PC-3 (cell line): ENCODE data around the gene L1CAM. TPM values are rescaled to one million over a fixed set of nuclear protein-coding genes. Genes with fewer than 3 reads are reported as not detected.

Source experiments
- ATAC-seq: fragments of 200-7000 bp; cut with Tn5 transposase; 2 replicates; pipeline ENCODE4 v1.9.1; 2020; ENCODE audit warnings: mild to moderate bottlenecking, moderate library complexity
- BruUV-seq: library from RNA; stranded (reverse); fragments of 400-500 nt; replicated peaks from 2 replicates; lab custom pipeline; 2021; lab: Mats Ljungman, UMichigan
- CTCF ChIA-PET: fragments of 300-600 bp; sonication (Branson Sonifier 250); formaldehyde crosslinking; loops from one replicate; lab custom pipeline; 2022; ENCODE audit warnings: antibody characterized with exemption; lab: Charles Lee
- POLR2A ChIA-PET: fragments of 300-600 bp; sonication (Branson Sonifier 250); formaldehyde crosslinking; loops from one replicate; lab custom pipeline; 2022; ENCODE audit warnings: antibody characterized with exemption; ENCODE audit not compliant: unreplicated experiment; lab: Charles Lee
- DNase-seq: peaks from one replicate; pipeline ENCODE4 v3.0.0-alpha.2; 2015
- H2AFZ ChIP-seq: fragments of 300-600 bp; sonication (generic); 2 replicates; pipeline ENCODE4 v1.6.0; 2016; ENCODE audit warnings: antibody characterized with exemption, low read length
- H3F3A ChIP-seq: fragments of 300-600 bp; sonication (generic); one replicate; pipeline ENCODE4 v1.6.0; 2017; ENCODE audit warnings: antibody characterized with exemption, low read length, control low read depth, mild to moderate bottlenecking; ENCODE audit not compliant: unreplicated experiment
- H3K27ac ChIP-seq: fragments of 300-600 bp; sonication (generic); 2 replicates; pipeline ENCODE4 v1.5.1; 2016; ENCODE audit warnings: mild to moderate bottlenecking, low read length
- H3K27me3 ChIP-seq: fragments of 300-600 bp; sonication (generic); 2 replicates; pipeline ENCODE4 v1.6.1; 2016; ENCODE audit warnings: low read length, mixed read lengths
- H3K36me3 ChIP-seq: fragments of 300-600 bp; sonication (generic); 2 replicates; pipeline ENCODE4 v1.6.1; 2016; ENCODE audit warnings: low read depth, mixed run types, low read length, mixed read lengths
- H3K4me1 ChIP-seq: fragments of 300-600 bp; sonication (generic); 2 replicates; pipeline ENCODE4 v1.5.1; 2016; ENCODE audit warnings: low read length; ENCODE audit not compliant: insufficient read depth
- H3K4me2 ChIP-seq: fragments of 300-600 bp; sonication (generic); 2 replicates; pipeline ENCODE4 v1.6.0; 2016; ENCODE audit warnings: low read length
- H3K4me3 ChIP-seq: fragments of 300-600 bp; sonication (generic); 2 replicates; pipeline ENCODE4 v1.5.1; 2016; ENCODE audit warnings: mild to moderate bottlenecking, low read length, mixed read lengths
- H3K79me2 ChIP-seq: fragments of 300-600 bp; sonication (generic); 2 replicates; pipeline ENCODE4 v1.6.1; 2017; ENCODE audit warnings: low read length, mixed read lengths
- H3K9ac ChIP-seq: fragments of 300-600 bp; sonication (generic); 2 replicates; pipeline ENCODE4 v1.6.0; 2016; ENCODE audit warnings: mild to moderate bottlenecking, low read length
- H3K9me2 ChIP-seq: fragments of 300-600 bp; sonication (generic); replicated peaks from 2 replicates; pipeline ENCODE4 v1.6.1; 2016; ENCODE audit warnings: mixed run types, low read length, mixed read lengths
- H3K9me3 ChIP-seq: fragments of 300-600 bp; sonication (generic); 2 replicates; pipeline ENCODE4 v1.6.1; 2016; ENCODE audit warnings: low read length, mixed read lengths
- H4K20me1 ChIP-seq: fragments of 300-600 bp; sonication (generic); 2 replicates; pipeline ENCODE4 v1.6.1; 2016; ENCODE audit warnings: low read length, mixed read lengths
- EZH2 ChIP-seq: fragments of 300-600 bp; sonication (generic); IDR thresholded peaks from one replicate; pipeline ENCODE4 v1.6.1; 2017; ENCODE audit warnings: antibody characterized with exemption, mild to moderate bottlenecking, low read length; ENCODE audit not compliant: unreplicated experiment
- EZH2phosphoT487 ChIP-seq: fragments of 300-600 bp; sonication (generic); IDR thresholded peaks from 2 replicates; pipeline ENCODE4 v1.6.1; 2018; ENCODE audit warnings: mild to moderate bottlenecking, antibody characterized with exemption, low read length, borderline replicate concordance
- intact Hi-C: fragments of 100-400 bp; cut with micrococcal nuclease; formaldehyde crosslinking; loops from 2 replicates; pipeline ENCODE4 v1.9.0; 2023
- total RNA-seq: library from RNA; depleted of rRNA; stranded (reverse); fragments of >200 nt; gene quantifications from 2 replicates; pipeline ENCODE4 v1.2.3, GENCODE V29; 2014
- TF ChIP-seq, protein P1 (sequence below): fragments of 300-600 bp; sonication (generic); conservative IDR thresholded peaks from 2 replicates; pipeline ENCODE4 v1.5.1; 2017; ENCODE audit warnings: antibody characterized with exemption, low read depth, mild to moderate bottlenecking, low read length

The L1CAM gene
- total RNA-seq, 1 experiment from 2014 or later = 5.2 TPM

DNA sequence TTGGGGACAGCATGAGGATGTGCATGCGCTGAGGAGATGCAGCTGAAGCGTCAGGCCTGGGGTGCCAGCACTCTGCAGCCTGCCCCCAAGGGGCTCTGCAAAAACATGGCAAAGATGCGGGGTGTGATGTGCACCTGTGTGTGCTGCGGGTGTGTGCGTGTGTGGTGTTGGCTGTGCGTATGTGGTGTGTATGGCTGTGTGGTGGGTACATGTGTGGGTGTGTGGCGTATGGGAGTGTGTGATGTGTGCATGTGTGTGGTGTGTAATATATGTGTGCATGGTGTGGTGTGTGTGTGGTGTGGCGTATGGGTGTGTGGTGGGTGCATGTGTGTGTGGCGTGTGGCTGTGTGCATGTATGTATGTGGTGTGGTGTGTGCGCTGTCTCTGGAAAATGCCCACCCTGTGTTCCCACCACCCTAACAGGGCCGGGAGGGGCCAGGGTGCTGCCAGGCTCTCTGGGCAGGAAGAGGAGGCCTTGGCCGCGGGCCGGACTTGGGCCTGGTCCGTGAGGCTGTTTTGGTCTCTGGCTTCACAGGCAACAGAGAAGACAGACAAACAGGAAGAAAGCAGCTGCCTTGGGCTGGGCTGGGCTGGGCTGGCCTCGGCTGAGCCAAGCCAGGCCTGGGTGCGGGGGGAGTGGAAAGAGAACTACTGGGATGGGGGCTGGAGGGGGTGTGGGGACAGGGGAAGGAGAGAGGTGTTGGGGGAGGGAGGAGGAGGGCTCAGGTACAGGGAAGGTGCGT, 17.4 kb upstream of the L1CAM start:
- Histone ChIP-seq H3K4me2 (no peak overlapping the region), H3K9me2 (no peaks in the 10 kb centered on the region), H3K9ac (no peak overlapping the region), H3K79me2 (no peaks in the 10 kb centered on the region), H3K36me3 (no peaks in the 10 kb centered on the region), H3K27ac (no peak overlapping the region), H3K27me3 (no peaks in the 10 kb centered on the region), H4K20me1 (no peaks in the 10 kb centered on the region), H3K4me1 (peaks cover 9% of the 10 kb centered on the region; the same call in 1 of the 2 replicates), H2AFZ (no peak overlapping the region), H3K4me3 (no peak overlapping the region), H3K9me3 (no peaks in the 10 kb centered on the region), H3F3A (no peaks in the 10 kb centered on the region)
- ATAC-seq = no peak
- BruUV-seq = no TSS peak
- no peak for TF ChIP-seq EZH2
- no peak for TF ChIP-seq EZH2phosphoT487
- TF ChIP-seq, protein P1, sequence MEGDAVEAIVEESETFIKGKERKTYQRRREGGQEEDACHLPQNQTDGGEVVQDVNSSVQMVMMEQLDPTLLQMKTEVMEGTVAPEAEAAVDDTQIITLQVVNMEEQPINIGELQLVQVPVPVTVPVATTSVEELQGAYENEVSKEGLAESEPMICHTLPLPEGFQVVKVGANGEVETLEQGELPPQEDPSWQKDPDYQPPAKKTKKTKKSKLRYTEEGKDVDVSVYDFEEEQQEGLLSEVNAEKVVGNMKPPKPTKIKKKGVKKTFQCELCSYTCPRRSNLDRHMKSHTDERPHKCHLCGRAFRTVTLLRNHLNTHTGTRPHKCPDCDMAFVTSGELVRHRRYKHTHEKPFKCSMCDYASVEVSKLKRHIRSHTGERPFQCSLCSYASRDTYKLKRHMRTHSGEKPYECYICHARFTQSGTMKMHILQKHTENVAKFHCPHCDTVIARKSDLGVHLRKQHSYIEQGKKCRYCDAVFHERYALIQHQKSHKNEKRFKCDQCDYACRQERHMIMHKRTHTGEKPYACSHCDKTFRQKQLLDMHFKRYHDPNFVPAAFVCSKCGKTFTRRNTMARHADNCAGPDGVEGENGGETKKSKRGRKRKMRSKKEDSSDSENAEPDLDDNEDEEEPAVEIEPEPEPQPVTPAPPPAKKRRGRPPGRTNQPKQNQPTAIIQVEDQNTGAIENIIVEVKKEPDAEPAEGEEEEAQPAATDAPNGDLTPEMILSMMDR = no peak
- ChIA-PET POLR2A (no interaction called here), CTCF (no interaction called here)
- DNase-seq = no peak
- intact Hi-C loops = no loop called here

DNA sequence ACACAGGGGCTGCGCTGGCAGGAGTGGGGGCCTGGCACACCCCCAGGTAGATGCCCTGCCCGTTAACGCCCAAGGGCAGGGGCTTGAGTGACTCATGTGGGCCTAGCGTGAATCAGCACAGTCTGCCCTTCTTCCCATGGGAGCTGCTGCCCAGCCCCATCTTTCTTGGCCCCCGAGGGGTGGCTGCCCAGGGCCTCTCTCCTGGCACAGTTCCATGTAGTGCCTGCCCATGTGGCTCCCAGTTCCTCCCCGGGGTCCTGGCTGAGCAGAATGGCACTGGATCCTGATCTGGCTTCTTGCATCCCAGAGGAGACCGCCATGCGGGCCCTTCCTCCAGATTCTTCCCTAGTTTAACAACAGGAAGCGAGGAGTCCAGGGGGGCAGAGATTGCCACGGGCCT, 16.4 kb upstream of the L1CAM start:
- ChIA-PET POLR2A (no interaction called here), CTCF (no interaction called here)
- H3K9ac ChIP-seq = no peak overlapping the region
- no peak overlapping the region for H3K4me3 ChIP-seq
- no peak overlapping the region for H2AFZ ChIP-seq
- H3K9me2 ChIP-seq = no peaks in the 10 kb centered on the region
- no TSS peak for BruUV-seq
- peaks cover 9% of the 10 kb centered on the region; the same call in 1 of the 2 replicates for H3K4me1 ChIP-seq
- no peaks in the 10 kb centered on the region for H3F3A ChIP-seq
- intact Hi-C loops = no loop called here
- no peaks in the 10 kb centered on the region for H3K9me3 ChIP-seq
- no peaks in the 10 kb centered on the region for H3K36me3 ChIP-seq
- no peaks in the 10 kb centered on the region for H3K27me3 ChIP-seq
- peak; percentile 24 for DNase-seq
- no peak overlapping the region for H3K4me2 ChIP-seq
- H4K20me1 ChIP-seq = no peaks in the 10 kb centered on the region
- H3K27ac ChIP-seq = no peak overlapping the region
- H3K79me2 ChIP-seq = no peaks in the 10 kb centered on the region
- peak; percentile 35 for ATAC-seq
- TF ChIP-seq EZH2phosphoT487 = no peak
- TF ChIP-seq, protein P1 = no peak
- no peak for TF ChIP-seq EZH2

DNA sequence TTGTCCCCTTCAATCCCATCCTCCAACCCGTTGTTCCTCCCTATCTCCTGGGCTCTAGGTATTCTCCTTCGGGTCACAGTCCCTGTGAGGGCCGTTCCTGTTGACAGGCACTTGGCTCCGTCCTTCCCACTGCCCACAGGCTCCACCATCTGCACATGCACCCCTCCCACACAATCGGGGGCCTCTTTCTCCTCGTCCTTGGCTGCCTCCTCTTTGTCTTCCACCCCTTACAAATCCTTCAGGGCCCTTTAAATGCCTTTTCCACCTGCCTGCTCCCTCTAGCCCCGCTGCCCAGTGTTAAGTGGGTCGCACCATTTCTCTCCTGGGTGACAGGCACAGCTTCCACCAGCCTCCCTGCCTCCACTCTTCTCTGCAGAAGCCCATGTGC, 15.8 kb upstream of the L1CAM start:
- intact Hi-C loops = no loop called here
- BruUV-seq = no TSS peak
- no peaks in the 10 kb centered on the region for H3K36me3 ChIP-seq
- H3K4me3 ChIP-seq = no peak overlapping the region
- DNase-seq = no peak
- no peaks in the 10 kb centered on the region for H3K9me2 ChIP-seq
- no peak overlapping the region for H3K9ac ChIP-seq
- no peak overlapping the region for H3K27ac ChIP-seq
- H3K79me2 ChIP-seq = no peaks in the 10 kb centered on the region
- peaks cover 9% of the 10 kb centered on the region; the same call in 1 of the 2 replicates for H3K4me1 ChIP-seq
- H3K4me2 ChIP-seq = no peak overlapping the region
- H3K9me3 ChIP-seq = no peaks in the 10 kb centered on the region
- ChIA-PET POLR2A (no interaction called here), CTCF (no interaction called here)
- no peaks in the 10 kb centered on the region for H3F3A ChIP-seq
- H3K27me3 ChIP-seq = no peaks in the 10 kb centered on the region
- TF ChIP-seq EZH2 (no peak), EZH2phosphoT487 (no peak)
- TF ChIP-seq, protein P1 = no peak
- H4K20me1 ChIP-seq = no peaks in the 10 kb centered on the region
- ATAC-seq = no peak
- no peak overlapping the region for H2AFZ ChIP-seq
